ENCODE data around the gene TMEM132A. TPM values are rescaled to one million over a fixed set of nuclear protein-coding genes. Genes with fewer than 3 reads are reported as not detected.
A peak's percentile ranks its signal among the peaks of the same experiment; 100 is the strongest.

Gene TMEM132A
- total and polyA plus RNA-seq, 9 of the 15 experiments (the other 6 are each of a cell fraction or from before 2014, with no cell fraction given), result 0.04 to 1.1 (median 0.18) TPM; not detected in 4

DNA sequence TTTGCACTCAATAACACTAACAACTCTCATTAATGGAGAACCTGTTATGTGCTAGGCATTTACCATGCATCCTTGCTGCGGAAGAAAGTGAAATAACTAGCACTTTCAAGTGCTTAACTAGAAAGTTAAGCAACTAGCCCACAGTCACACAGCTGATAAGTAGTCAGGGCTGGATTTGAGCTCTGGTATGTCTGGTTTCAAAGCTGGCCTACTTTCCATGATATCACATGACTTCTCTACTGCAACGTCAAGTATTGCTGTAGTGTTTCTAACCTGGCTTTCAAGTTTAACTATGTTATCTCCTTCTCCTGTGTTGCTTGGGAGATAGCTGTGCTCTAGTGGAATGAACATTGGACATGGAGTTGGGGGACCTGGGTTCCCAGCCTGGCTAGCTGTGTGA, 15.6 kb downstream of the TMEM132A start:
- intact Hi-C loops (cut with micrococcal nuclease), result no loop called here
- Histone ChIP-seq H3K9ac (ENCODE audit: insufficient read depth in 1 of 2, low read depth in 2 of 2, low read length in 2 of 2) (no peak overlapping the region), H3K4me2 (ENCODE audit: insufficient read depth, low read length) (no peak overlapping the region), H2AFZ (ENCODE audit: low read depth, low read length) (no peak overlapping the region), H3K79me2 (ENCODE audit: control insufficient read depth, insufficient read depth, low read length) (no peaks in the 10 kb centered on the region), H3K9me3 (replicated peaks; ENCODE audit: control insufficient read depth, insufficient read depth, low read depth, low read length) (no peaks in the 10 kb centered on the region), H3K27ac (ENCODE audit: extremely low read depth, low read depth, low read length) (no peak overlapping the region), H3K27me3 (ENCODE audit: control insufficient read depth in 2 of 2, insufficient read depth in 2 of 2, low read length in 2 of 2) (peaks cover 54 to 84% of the 10 kb centered on the region in 2 experiments), H3K4me3 (no peak overlapping the region), H4K20me1 (replicated peaks; ENCODE audit: control insufficient read depth, insufficient read depth, low read length) (peaks cover 13% of the 10 kb centered on the region), H3K9me1 (ENCODE audit: control insufficient read depth, insufficient read depth, low read length) (no peaks in the 10 kb centered on the region), H3K4me1 (replicated peaks in 1 of 2; ENCODE audit: control insufficient read depth in 2 of 2, insufficient read depth in 2 of 2, low read length in 2 of 2) (peaks cover 0 to 7% of the 10 kb centered on the region in 2 experiments; a peak in 1 of 5 replicates), H3K36me3 (ENCODE audit: control insufficient read depth, insufficient read depth, low read length) (no peaks in the 10 kb centered on the region)
- TF ChIP-seq, protein P1, sequence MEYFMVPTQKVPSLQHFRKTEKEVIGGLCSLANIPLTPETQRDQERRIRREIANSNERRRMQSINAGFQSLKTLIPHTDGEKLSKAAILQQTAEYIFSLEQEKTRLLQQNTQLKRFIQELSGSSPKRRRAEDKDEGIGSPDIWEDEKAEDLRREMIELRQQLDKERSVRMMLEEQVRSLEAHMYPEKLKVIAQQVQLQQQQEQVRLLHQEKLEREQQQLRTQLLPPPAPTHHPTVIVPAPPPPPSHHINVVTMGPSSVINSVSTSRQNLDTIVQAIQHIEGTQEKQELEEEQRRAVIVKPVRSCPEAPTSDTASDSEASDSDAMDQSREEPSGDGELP (CRISPR knock-in tag; IDR thresholded peaks at IDR 0.05; ENCODE audit: borderline replicate concordance), result no peak
- TF ChIP-seq TFE3 (CRISPR knock-in tag; IDR thresholded peaks at IDR 0.05) (peak; percentile 83), CREB1 (IDR thresholded peaks at IDR 0.05) (no peak), CREB1 (CRISPR knock-in tag; IDR thresholded peaks at IDR 0.05) (no peak), CGGBP1 (CRISPR knock-in tag; IDR thresholded peaks at IDR 0.05) (no peak), GABPA (tag; conservative IDR thresholded peaks at IDR 0.05; ENCODE audit: low read depth) (no peak)
- TF ChIP-seq, protein P2, sequence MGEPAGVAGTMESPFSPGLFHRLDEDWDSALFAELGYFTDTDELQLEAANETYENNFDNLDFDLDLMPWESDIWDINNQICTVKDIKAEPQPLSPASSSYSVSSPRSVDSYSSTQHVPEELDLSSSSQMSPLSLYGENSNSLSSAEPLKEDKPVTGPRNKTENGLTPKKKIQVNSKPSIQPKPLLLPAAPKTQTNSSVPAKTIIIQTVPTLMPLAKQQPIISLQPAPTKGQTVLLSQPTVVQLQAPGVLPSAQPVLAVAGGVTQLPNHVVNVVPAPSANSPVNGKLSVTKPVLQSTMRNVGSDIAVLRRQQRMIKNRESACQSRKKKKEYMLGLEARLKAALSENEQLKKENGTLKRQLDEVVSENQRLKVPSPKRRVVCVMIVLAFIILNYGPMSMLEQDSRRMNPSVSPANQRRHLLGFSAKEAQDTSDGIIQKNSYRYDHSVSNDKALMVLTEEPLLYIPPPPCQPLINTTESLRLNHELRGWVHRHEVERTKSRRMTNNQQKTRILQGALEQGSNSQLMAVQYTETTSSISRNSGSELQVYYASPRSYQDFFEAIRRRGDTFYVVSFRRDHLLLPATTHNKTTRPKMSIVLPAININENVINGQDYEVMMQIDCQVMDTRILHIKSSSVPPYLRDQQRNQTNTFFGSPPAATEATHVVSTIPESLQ (CRISPR knock-in tag; IDR thresholded peaks at IDR 0.05), result no peak
- TF ChIP-seq, protein P3, sequence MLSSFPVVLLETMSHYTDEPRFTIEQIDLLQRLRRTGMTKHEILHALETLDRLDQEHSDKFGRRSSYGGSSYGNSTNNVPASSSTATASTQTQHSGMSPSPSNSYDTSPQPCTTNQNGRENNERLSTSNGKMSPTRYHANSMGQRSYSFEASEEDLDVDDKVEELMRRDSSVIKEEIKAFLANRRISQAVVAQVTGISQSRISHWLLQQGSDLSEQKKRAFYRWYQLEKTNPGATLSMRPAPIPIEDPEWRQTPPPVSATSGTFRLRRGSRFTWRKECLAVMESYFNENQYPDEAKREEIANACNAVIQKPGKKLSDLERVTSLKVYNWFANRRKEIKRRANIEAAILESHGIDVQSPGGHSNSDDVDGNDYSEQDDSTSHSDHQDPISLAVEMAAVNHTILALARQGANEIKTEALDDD (IDR thresholded peaks at IDR 0.05), result peak; percentile 87
- 0% methylated on average over 2 of the region's 2 CpGs for WGBS (ENCODE audit: insufficient coverage, low coverage, missing lambda C conversion rate)
- DNase-seq (ENCODE audit: extremely low read depth in 1 of 4, low spot score in 3 of 4) (no peak), ATAC-seq (no peak), FAIRE-seq (no peak)
- BruUV-seq (replicated peaks), result no TSS peak
- ChIA-PET POLR2A (interaction anchor here (1.1 to 1.7 kb wide), 4 partner anchors 11 to 45 kb away, joined by 3 to 6 read pairs (median 5); partner anchors contain the start of gene TMEM132A), CTCF (ENCODE audit: low intra/inter-chr PET ratio) (interaction anchor here (0.6 kb wide), 1 partner anchor 12 kb away, joined by 3 read pairs; no protein-coding TSS in a partner anchor)
- in situ Hi-C loops (cut with MboI), result no loop called here
